Nephron progenitor cell (in vitro differentiated cells): ENCODE measurements around the gene PLB1.

ENCODE experiments used
- DNase-seq: peaks from one replicate; pipeline ENCODE4 v3.0.0; 2021
- H3K27ac Mint-ChIP-seq: 2 replicates; pipeline ENCODE4 v1.8.0; 2021; ENCODE audit warnings: mild to moderate bottlenecking, moderate library complexity, mixed read lengths
- H3K27me3 Mint-ChIP-seq: 2 replicates; pipeline ENCODE4 v1.8.0; 2021; ENCODE audit warnings: mild to moderate bottlenecking, low read depth, mixed read lengths; ENCODE audit not compliant: poor library complexity
- H3K36me3 Mint-ChIP-seq: 2 replicates; pipeline ENCODE4 v1.8.0; 2021; ENCODE audit warnings: low read depth, mixed read lengths
- H3K4me1 Mint-ChIP-seq: 2 replicates; pipeline ENCODE4 v1.8.0; 2021; ENCODE audit warnings: mixed read lengths
- H3K4me3 Mint-ChIP-seq: 2 replicates; pipeline ENCODE4 v1.8.0; 2021; ENCODE audit warnings: mild to moderate bottlenecking, moderate library complexity, mixed read lengths
- H3K9me3 Mint-ChIP-seq: 2 replicates; pipeline ENCODE4 v1.8.0; 2021; ENCODE audit warnings: mild to moderate bottlenecking, moderate library complexity, mixed read lengths
- CTCF ChIP-seq: fragments of 200-600 bp; sonication (generic); IDR thresholded peaks from 2 replicates; pipeline ENCODE4 v1.5.0; 2021; ENCODE audit warnings: antibody characterized with exemption

PLB1 gene

GRCh38 chr2:28624793-28625701 is 129.2 kb downstream of the PLB1 start:
- Mint-ChIP-seq H3K4me1 (peaks cover 74% of the 10 kb centered on the region), H3K27ac (peak overlapping the region; percentile 95)
- no peak for TF ChIP-seq CTCF

GRCh38 chr2:28626376-28626775 is 130.5 kb downstream of the PLB1 start:
- DNase-seq, result no peak
- Mint-ChIP-seq H3K36me3 (no peaks in the 10 kb centered on the region), H3K4me1 (peaks cover 73% of the 10 kb centered on the region), H3K27me3 (peaks cover 3% of the 10 kb centered on the region), H3K9me3 (no peaks in the 10 kb centered on the region), H3K4me3 (no peak overlapping the region), H3K27ac (no peak overlapping the region)
- TF ChIP-seq CTCF, result no peak

More at GRCh38 chr2:28624793-28625701, 129.2 kb downstream of the PLB1 start:
- H3K9me3 Mint-ChIP-seq, result no peaks in the 10 kb centered on the region
- H3K27me3 Mint-ChIP-seq, result peaks cover 3% of the 10 kb centered on the region
- no peak overlapping the region for H3K4me3 Mint-ChIP-seq
- H3K36me3 Mint-ChIP-seq, result no peaks in the 10 kb centered on the region
- no peak for DNase-seq

GRCh38 chr2:28626891-28627421 is 131.1 kb downstream of the PLB1 start:
- Mint-ChIP-seq H3K27ac (no peak overlapping the region), H3K36me3 (no peaks in the 10 kb centered on the region), H3K27me3 (peaks cover 3% of the 10 kb centered on the region), H3K4me1 (peaks cover 70% of the 10 kb centered on the region), H3K9me3 (no peaks in the 10 kb centered on the region), H3K4me3 (no peak overlapping the region)
- no peak for DNase-seq
- TF ChIP-seq CTCF, result no peak

GRCh38 chr2:28627722-28628480 is 132.0 kb downstream of the PLB1 start:
- Mint-ChIP-seq H3K4me3 (no peak overlapping the region), H3K27me3 (peaks cover 3% of the 10 kb centered on the region), H3K9me3 (no peaks in the 10 kb centered on the region), H3K36me3 (no peaks in the 10 kb centered on the region), H3K4me1 (peaks cover 65% of the 10 kb centered on the region), H3K27ac (no peak overlapping the region)
- DNase-seq, result no peak
- no peak for TF ChIP-seq CTCF

GRCh38 chr2:28628506-28628905 is 132.6 kb downstream of the PLB1 start:
- no peak for DNase-seq
- peaks cover 68% of the 10 kb centered on the region for H3K4me1 Mint-ChIP-seq
- H3K9me3 Mint-ChIP-seq, result no peaks in the 10 kb centered on the region
- no peaks in the 10 kb centered on the region for H3K36me3 Mint-ChIP-seq
- TF ChIP-seq CTCF, result no peak
- peaks cover 3% of the 10 kb centered on the region for H3K27me3 Mint-ChIP-seq
- H3K27ac Mint-ChIP-seq, result no peak overlapping the region
- H3K4me3 Mint-ChIP-seq, result no peak overlapping the region
